HepG2 (cell line): ENCODE results near the gene RLF. TPM values are rescaled to one million over a fixed set of nuclear protein-coding genes. Genes with fewer than 3 reads are reported as not detected.

Experiments used
- ATAC-seq: fragments of 200-7000 bp; cut with Tn5 transposase; 3 replicates; pipeline ENCODE4 v1.9.1; 2020; ENCODE audit warnings: mild to moderate bottlenecking, moderate library complexity
- BruUV-seq: library from RNA; stranded (reverse); fragments of 400-500 nt; replicated peaks from 2 replicates; lab custom pipeline; 2021; lab: Mats Ljungman, UMichigan
- CTCF ChIA-PET: fragments of 300-600 bp; formaldehyde crosslinking; extraction: SDS; loops from one replicate; lab custom pipeline; 2021; ENCODE audit warnings: low total read pairs, inconsistent platforms, low intra/inter-chr PET ratio; lab: Yijun Ruan, JAX
- POLR2A ChIA-PET: fragments of 350-600 bp; sonication (Branson Sonifier 250); formaldehyde crosslinking; loops from one replicate; lab custom pipeline; 2020; ENCODE audit warnings: antibody characterized with exemption, inconsistent platforms; lab: Yijun Ruan, JAX
- DNase-seq: peaks from one replicate; pipeline ENCODE4 v3.0.0-alpha.2; 2015; ENCODE audit warnings: low spot score
- FAIRE-seq: peaks from 3 replicates; lab custom pipeline; 2011; peaks lifted over from hg19 to GRCh38; lab: Jason Lieb, UNC
- H2AFZ ChIP-seq: one replicate; pipeline ENCODE4 v1.6.1; 2011; ENCODE audit warnings: low read length, inconsistent platforms
- H3K27ac ChIP-seq: fragments of 300-600 bp; 3 replicates; pipeline ENCODE4 v1.8.0; 2011; ENCODE audit warnings: mixed run types, mild to moderate bottlenecking, mixed read lengths, low read length, inconsistent platforms; ENCODE audit not compliant: insufficient read depth; ENCODE audit errors: extremely low read length
- H3K27me3 ChIP-seq, 2 experiments: fragments of 200-600 bp in 1 of 2; 2 replicates in 1 of 2; 3 replicates in 1 of 2; pipeline versions ENCODE4 v1.6.0 to v1.8.0; 2011; ENCODE audit warnings: low read length in 2 of 2, mild to moderate bottlenecking in 2 of 2, moderate library complexity in 2 of 2, inconsistent platforms in 1 of 2; ENCODE audit not compliant: insufficient read depth in 2 of 2, control insufficient read depth in 1 of 2
- H3K36me3 ChIP-seq, 2 experiments: fragments of 200-600 bp in 1 of 2; replicated peaks in 1 of 2; 2 replicates in 1 of 2; 3 replicates in 1 of 2; pipeline versions ENCODE4 v1.5.1 to v1.8.0; 2011; ENCODE audit warnings: low read length in 2 of 2, inconsistent platforms in 1 of 2; ENCODE audit not compliant: insufficient read depth in 2 of 2, control insufficient read depth in 1 of 2
- H3K4me1 ChIP-seq: 2 replicates; pipeline ENCODE4 v1.5.1; 2012; ENCODE audit warnings: low read length, inconsistent platforms; ENCODE audit not compliant: insufficient read depth
- H3K4me2 ChIP-seq: 2 replicates; pipeline ENCODE4 v1.6.0; 2011; ENCODE audit warnings: low read depth, low read length, inconsistent platforms
- H3K4me3 ChIP-seq, 3 experiments: fragments of 200-600 bp in 1 of 3; sonication (generic), shearing (Covaris generic) in 1 of 3; replicated peaks in 1 of 3; 2 replicates each; pipeline ENCODE4 v1.5.1; 2011 to 2016; ENCODE audit warnings: low read length in 3 of 3, inconsistent platforms in 2 of 3, low read depth in 2 of 3, mild to moderate bottlenecking in 2 of 3, control low read depth in 1 of 3, mixed read lengths in 1 of 3; ENCODE audit not compliant: insufficient read depth in 1 of 3
- H3K79me2 ChIP-seq: one replicate; pipeline ENCODE4 v1.6.1; 2011; ENCODE audit warnings: low read length, inconsistent platforms; ENCODE audit not compliant: insufficient read depth
- H3K9ac ChIP-seq: 2 replicates; pipeline ENCODE4 v1.6.0; 2011; ENCODE audit warnings: mild to moderate bottlenecking, low read depth, low read length, inconsistent platforms; ENCODE audit not compliant: insufficient read depth
- H3K9me3 ChIP-seq: 2 replicates; pipeline ENCODE4 v1.5.1; 2012; ENCODE audit warnings: mild to moderate bottlenecking, low read length
- H4K20me1 ChIP-seq: 2 replicates; pipeline ENCODE4 v1.6.0; 2011; ENCODE audit warnings: inconsistent platforms, mild to moderate bottlenecking, low read length, moderate library complexity; ENCODE audit not compliant: insufficient read depth
- ARNT ChIP-seq: fragments of 450-650 bp; IDR thresholded peaks from 2 replicates; pipeline ENCODE4 v1.6.1; 2017
- CREM ChIP-seq, 2 experiments: sonication (generic) in 1 of 2; formaldehyde crosslinking in 1 of 2; IDR thresholded peaks; 2 replicates each; pipeline versions ENCODE4 v1.4.0 to v1.6.1; 2016 to 2020; ENCODE audit warnings: antibody characterized with exemption in 1 of 2, mild to moderate bottlenecking in 1 of 2, missing genetic modification reagents in 1 of 2
- EEA1 ChIP-seq: sonication (generic); formaldehyde crosslinking; IDR thresholded peaks from 2 replicates; pipeline ENCODE4 v1.5.1; 2020; ENCODE audit warnings: mild to moderate bottlenecking, missing genetic modification reagents, borderline replicate concordance
- HMG20B ChIP-seq: conservative IDR thresholded peaks from 2 replicates; pipeline ENCODE4 v1.6.1; 2016; ENCODE audit warnings: missing genetic modification reagents, missing compliant biosample characterization
- IRF2 ChIP-seq: IDR thresholded peaks from 2 replicates; pipeline ENCODE4 v1.6.1; 2018; ENCODE audit warnings: missing genetic modification reagents, missing compliant biosample characterization
- LCORL ChIP-seq, 2 experiments: fragments of 450-650 bp in 1 of 2; sonication (generic) in 1 of 2; formaldehyde crosslinking in 1 of 2; IDR thresholded peaks; 2 replicates each; pipeline versions ENCODE4 v1.5.0 to v1.6.1; 2017 to 2020; ENCODE audit warnings: antibody characterized with exemption in 1 of 2, missing genetic modification reagents in 1 of 2
- MXD3 ChIP-seq: IDR thresholded peaks from 2 replicates; pipeline ENCODE4 v1.6.1; 2016; ENCODE audit warnings: mild to moderate bottlenecking, missing biosample characterization, missing genetic modification reagents
- NFKB2 ChIP-seq: sonication (generic); formaldehyde crosslinking; IDR thresholded peaks from 2 replicates; pipeline ENCODE4 v1.4.0; 2020; ENCODE audit warnings: missing genetic modification reagents, borderline replicate concordance
- RERE ChIP-seq: IDR thresholded peaks from 2 replicates; pipeline ENCODE4 v1.6.1; 2016; ENCODE audit warnings: low read depth, missing genetic modification reagents, missing compliant biosample characterization
- TERF1 ChIP-seq: sonication (generic); formaldehyde crosslinking; IDR thresholded peaks from 2 replicates; pipeline ENCODE4 v1.8.0; 2022; ENCODE audit warnings: mild to moderate bottlenecking, missing genetic modification reagents, moderate library complexity
- ZFP36L2 ChIP-seq: sonication (generic); formaldehyde crosslinking; IDR thresholded peaks from 2 replicates; pipeline ENCODE4 v1.4.0; 2020; ENCODE audit warnings: missing genetic modification reagents
- ZNF354B ChIP-seq: sonication (generic); formaldehyde crosslinking; IDR thresholded peaks from 2 replicates; pipeline ENCODE4 v1.8.0; 2022; ENCODE audit warnings: mild to moderate bottlenecking, missing genetic modification reagents
- ZNF547 ChIP-seq: sonication (generic); formaldehyde crosslinking; IDR thresholded peaks from 2 replicates; pipeline ENCODE4 v1.5.1; 2020; ENCODE audit warnings: mild to moderate bottlenecking, missing genetic modification reagents
- ZNF557 ChIP-seq: sonication (generic); formaldehyde crosslinking; IDR thresholded peaks from 2 replicates; pipeline ENCODE4 v1.4.0; 2020; ENCODE audit warnings: missing genetic modification reagents
- ZNF773 ChIP-seq: sonication (generic); formaldehyde crosslinking; IDR thresholded peaks from 2 replicates; pipeline ENCODE4 v1.4.0; 2020; ENCODE audit warnings: missing genetic modification reagents, borderline replicate concordance
- WGBS: methylation state at CpG from one replicate; pipeline ENCODE4 v1.1.6; 2017; ENCODE audit warnings: low lambda C conversion rate; 5-methylcytosine and 5-hydroxymethylcytosine counted together
- in situ Hi-C: cut with HindIII; loops from 2 replicates; pipeline ENCODE4 v1.10.0; 2017; ENCODE audit warnings: low pct_unique_long_range_greater_than_20kb; ENCODE audit not compliant: extremely low pct_ligation_motif_present
- intact Hi-C: fragments of 100-400 bp; cut with micrococcal nuclease; formaldehyde crosslinking; loops from one replicate; pipeline ENCODE4 v1.10.0; 2022; ENCODE audit not compliant: unreplicated experiment
- polyA plus RNA-seq, 8 experiments: library from polyadenylated mRNA; depleted of rRNA in 3 of 8; stranded (reverse) in 7 of 8; unstranded in 1 of 8; fragments of >200 nt; fragmentation: Illumina TruSeq in 4 of 8; extraction: Trizol in 4 of 8; gene quantifications; 2 replicates each; pipeline versions ENCODE4 v1.2.1 to v1.2.3, GENCODE V29; 2011 to 2016; ENCODE audit warnings: low read depth in 4 of 8, missing spikeins in 1 of 8, mixed read lengths in 1 of 8; ENCODE audit not compliant: insufficient read depth in 1 of 8
- total RNA-seq, 5 experiments: library from RNA; depleted of rRNA; stranded (reverse); fragments of >200 nt; fragmentation: Illumina TruSeq; extraction: Trizol; gene quantifications; 2 replicates each; pipeline ENCODE4 v1.2.3, GENCODE V29; 2016; ENCODE audit warnings: low read depth in 1 of 5
- TF ChIP-seq, protein P1 (sequence below): sonication (generic); formaldehyde crosslinking; IDR thresholded peaks from 2 replicates; pipeline ENCODE4 v1.8.0; 2022; ENCODE audit warnings: mild to moderate bottlenecking, missing genetic modification reagents

RLF gene
- total and polyA plus RNA-seq, 2 of the 13 experiments (the other 11 are each of a cell fraction or from before 2014, with no cell fraction given): 9.0 to 15.7 TPM

DNA sequence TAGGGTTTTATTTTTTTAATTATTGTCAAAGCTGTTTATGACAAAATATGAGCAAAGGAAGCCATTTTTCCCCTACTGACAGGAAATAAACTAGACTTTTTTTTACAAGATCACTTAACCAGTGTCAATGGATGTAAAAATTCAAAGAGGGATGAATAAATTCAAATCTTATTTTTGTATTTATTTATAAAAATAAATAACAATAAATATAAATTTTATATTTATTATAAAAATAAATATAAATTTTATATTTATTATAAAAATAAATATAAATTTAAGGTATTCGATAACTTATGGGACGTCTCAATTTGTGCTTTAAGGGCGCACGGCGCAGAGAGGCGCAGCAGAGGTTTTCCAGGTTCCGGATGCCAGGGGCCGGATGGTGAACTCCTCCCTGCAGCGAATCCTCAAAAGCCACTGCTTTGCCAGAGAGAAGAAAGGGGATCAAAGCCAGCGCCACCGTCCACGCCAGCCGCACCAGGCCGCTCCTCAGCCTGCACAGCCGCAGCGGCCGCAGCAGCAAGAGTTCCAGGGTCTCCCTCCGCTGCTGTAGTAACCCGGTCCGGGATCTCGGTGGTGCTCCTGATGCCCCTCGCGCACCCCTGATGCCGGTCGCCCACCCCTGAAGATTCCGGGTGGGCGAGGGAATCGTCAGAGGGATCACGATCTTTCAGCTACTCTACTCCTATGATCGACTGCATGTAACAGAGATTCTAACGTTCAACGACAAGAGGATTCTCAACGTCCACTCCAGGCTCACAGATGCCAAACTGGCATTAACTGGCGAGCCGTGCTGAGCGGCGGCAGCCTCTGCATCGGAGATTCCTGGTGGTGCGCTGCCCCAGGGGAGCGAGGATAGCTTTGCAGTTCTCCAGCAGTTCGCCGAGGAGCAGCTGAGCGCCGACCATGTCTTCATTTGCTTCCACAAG lies 28.5 kb upstream of the RLF start:
- Histone ChIP-seq H3K4me2 (no peak overlapping the region), H4K20me1 (no peaks in the 10 kb centered on the region), H3K36me3 (no peaks in the 10 kb centered on the region), H3K27me3 (no peaks in the 10 kb centered on the region; a peak in 2 of 5 replicates), H2AFZ (no peak overlapping the region), H3K4me3 (no peak overlapping the region), H3K9ac (no peak overlapping the region), H3K79me2 (no peaks in the 10 kb centered on the region), H3K9me3 (no peaks in the 10 kb centered on the region), H3K27ac (no peak overlapping the region), H3K4me1 (no peaks in the 10 kb centered on the region)
- no TSS peak for BruUV-seq
- FAIRE-seq (no peak), DNase-seq (no peak), ATAC-seq (no peak)
- ChIA-PET CTCF (no interaction called here), POLR2A (no interaction called here)
- intact Hi-C loops (no loop called here), in situ Hi-C loops (no loop called here)
- 84% methylated on average over 34 of the region's 44 CpGs for WGBS
- TF ChIP-seq MXD3 (CRISPR knock-in tag): no peak
- TF ChIP-seq ZNF547 (CRISPR knock-in tag): no peak
- TF ChIP-seq CREM (IDR thresholded peaks at IDR 0.05): no peak
- TF ChIP-seq CREM (CRISPR knock-in tag; IDR thresholded peaks at IDR 0.05): no peak
- no peak for TF ChIP-seq ZNF354B (CRISPR knock-in tag)
- no peak for TF ChIP-seq NFKB2
- TF ChIP-seq LCORL (IDR thresholded peaks at IDR 0.05): no peak
- TF ChIP-seq LCORL (CRISPR knock-in tag; IDR thresholded peaks at IDR 0.05): no peak
- no peak for TF ChIP-seq ARNT
- TF ChIP-seq ZNF557 (CRISPR knock-in tag): no peak
- TF ChIP-seq HMG20B: no peak
- no peak for TF ChIP-seq ZNF773 (CRISPR knock-in tag)
- no peak for TF ChIP-seq IRF2 (CRISPR knock-in tag)
- TF ChIP-seq ZFP36L2 (CRISPR knock-in tag): no peak
- TF ChIP-seq TERF1 (CRISPR knock-in tag): no peak
- no peak for TF ChIP-seq EEA1 (CRISPR knock-in tag)
- TF ChIP-seq, protein P1, sequence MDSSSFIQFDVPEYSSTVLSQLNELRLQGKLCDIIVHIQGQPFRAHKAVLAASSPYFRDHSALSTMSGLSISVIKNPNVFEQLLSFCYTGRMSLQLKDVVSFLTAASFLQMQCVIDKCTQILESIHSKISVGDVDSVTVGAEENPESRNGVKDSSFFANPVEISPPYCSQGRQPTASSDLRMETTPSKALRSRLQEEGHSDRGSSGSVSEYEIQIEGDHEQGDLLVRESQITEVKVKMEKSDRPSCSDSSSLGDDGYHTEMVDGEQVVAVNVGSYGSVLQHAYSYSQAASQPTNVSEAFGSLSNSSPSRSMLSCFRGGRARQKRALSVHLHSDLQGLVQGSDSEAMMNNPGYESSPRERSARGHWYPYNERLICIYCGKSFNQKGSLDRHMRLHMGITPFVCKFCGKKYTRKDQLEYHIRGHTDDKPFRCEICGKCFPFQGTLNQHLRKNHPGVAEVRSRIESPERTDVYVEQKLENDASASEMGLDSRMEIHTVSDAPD: no peak
- no peak for TF ChIP-seq RERE (CRISPR knock-in tag)
